Retina (tissue), 1 donor: ENCODE measurements around the gene PKP1.
A peak's percentile ranks its signal among the peaks of the same experiment; 100 is the strongest.
"Not testable (repeated sequence)": the region's sequence is repeated elsewhere in the genome, so short reads cannot be mapped to it uniquely, and the experiment has no call there.

Experiments
- DNase-seq: peaks from one replicate; pipeline ENCODE4 v3.0.0-alpha.2; 2016

The PKP1 gene, protein sequence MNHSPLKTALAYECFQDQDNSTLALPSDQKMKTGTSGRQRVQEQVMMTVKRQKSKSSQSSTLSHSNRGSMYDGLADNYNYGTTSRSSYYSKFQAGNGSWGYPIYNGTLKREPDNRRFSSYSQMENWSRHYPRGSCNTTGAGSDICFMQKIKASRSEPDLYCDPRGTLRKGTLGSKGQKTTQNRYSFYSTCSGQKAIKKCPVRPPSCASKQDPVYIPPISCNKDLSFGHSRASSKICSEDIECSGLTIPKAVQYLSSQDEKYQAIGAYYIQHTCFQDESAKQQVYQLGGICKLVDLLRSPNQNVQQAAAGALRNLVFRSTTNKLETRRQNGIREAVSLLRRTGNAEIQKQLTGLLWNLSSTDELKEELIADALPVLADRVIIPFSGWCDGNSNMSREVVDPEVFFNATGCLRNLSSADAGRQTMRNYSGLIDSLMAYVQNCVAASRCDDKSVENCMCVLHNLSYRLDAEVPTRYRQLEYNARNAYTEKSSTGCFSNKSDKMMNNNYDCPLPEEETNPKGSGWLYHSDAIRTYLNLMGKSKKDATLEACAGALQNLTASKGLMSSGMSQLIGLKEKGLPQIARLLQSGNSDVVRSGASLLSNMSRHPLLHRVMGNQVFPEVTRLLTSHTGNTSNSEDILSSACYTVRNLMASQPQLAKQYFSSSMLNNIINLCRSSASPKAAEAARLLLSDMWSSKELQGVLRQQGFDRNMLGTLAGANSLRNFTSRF

GRCh38 chr1:201282931-201283829, at the start of gene PKP1:
Gene PKP1 (plus strand): TSS chr1:201283506. CDS start chr1:201283703, 197 bp downstream.
- DNase-seq: peak; percentile 83

DNA sequence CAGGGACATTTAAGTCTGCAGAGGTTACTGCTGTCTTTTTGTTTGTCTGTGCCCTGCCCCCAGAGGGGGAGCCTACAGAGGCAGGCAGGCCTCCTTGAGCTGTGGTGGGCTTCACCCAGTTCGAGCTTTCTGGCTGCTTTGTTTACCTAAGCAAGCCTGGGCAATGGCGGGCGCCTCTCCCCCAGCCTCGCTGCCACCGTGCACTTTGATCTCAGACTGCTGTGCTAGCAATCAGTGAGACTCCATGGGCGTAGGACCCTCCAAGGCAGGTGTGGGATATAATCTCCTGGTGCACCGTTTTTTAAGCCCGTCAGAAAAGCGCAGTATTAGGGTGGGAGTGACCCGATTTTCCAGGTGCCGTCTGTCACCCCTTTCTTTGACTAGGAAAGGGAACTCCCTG, 43.7 kb upstream of the PKP1 start:
- not testable (repeated sequence) for DNase-seq

- DNase-seq: no peak
Measured at GRCh38 chr1:201240171-201240570, 43.1 kb upstream of the PKP1 start.

DNA sequence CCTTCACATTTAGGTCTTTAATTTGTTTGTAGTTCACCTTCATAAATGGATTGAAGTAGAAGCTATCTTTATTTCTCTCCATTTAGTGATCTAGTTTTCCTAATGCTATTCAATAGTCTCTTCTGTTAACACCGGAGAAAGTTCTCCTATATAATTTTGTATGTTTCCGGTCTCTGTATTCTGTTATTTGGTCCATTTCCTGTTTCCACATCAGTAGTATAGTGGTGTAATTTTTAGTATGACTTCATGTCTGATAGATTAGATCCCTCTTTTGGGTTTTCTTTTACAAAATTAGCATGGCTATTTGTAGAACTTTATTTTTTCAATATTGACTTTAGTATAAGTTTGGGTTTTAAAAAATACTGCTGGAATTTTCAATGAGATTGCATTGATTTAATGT, 41.6 kb upstream of the PKP1 start:
- no peak for DNase-seq

- no peak for DNase-seq
Measured at GRCh38 chr1:201245082-201245481, 38.2 kb upstream of the PKP1 start.

GRCh38 chr1:201248721-201249559, 34.4 kb upstream of the PKP1 start:
- no peak for DNase-seq

DNA sequence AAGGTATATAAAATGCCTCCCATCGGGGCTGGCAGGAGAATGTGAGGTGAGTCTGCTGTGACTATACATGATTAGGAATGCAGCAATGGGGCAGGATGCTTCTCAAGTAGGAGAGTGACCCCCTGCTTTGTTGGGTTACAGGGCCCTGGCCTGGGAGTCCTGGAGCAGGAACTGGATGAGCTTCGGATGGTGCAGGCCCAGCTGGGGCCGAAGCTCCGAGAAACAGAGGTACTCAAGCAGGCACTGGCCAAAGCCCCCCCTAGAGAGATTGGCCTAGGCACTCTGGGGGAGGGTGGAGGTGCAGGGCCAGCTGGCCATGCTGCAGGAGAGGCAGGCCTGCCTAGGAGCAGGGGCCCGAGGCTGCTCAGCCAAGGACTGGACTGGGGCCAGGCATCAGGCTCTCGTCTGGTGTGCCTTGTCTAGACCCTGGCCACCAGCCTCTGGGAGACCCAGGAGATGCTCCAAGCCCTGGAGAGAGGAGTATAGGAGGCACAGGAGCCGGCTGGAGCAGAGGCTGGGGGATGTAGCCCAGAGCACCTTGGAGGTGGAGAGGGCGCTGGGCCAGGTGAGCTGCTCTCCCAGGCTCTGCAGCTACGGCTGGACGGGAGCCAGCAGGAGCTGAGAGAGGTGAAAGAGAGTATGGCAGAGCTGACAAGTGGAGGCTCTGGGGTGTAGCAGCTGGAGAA, 32.8 kb upstream of the PKP1 start:
- DNase-seq: no peak

- DNase-seq: no peak
Measured at GRCh38 chr1:201251411-201251810, 31.9 kb upstream of the PKP1 start.

- DNase-seq: no peak
Measured at GRCh38 chr1:201251851-201252430, 31.4 kb upstream of the PKP1 start.

GRCh38 chr1:201252944-201253371, 30.3 kb upstream of the PKP1 start:
- no peak for DNase-seq

GRCh38 chr1:201253411-201253810, 29.9 kb upstream of the PKP1 start:
- peak; percentile 5 for DNase-seq

DNA sequence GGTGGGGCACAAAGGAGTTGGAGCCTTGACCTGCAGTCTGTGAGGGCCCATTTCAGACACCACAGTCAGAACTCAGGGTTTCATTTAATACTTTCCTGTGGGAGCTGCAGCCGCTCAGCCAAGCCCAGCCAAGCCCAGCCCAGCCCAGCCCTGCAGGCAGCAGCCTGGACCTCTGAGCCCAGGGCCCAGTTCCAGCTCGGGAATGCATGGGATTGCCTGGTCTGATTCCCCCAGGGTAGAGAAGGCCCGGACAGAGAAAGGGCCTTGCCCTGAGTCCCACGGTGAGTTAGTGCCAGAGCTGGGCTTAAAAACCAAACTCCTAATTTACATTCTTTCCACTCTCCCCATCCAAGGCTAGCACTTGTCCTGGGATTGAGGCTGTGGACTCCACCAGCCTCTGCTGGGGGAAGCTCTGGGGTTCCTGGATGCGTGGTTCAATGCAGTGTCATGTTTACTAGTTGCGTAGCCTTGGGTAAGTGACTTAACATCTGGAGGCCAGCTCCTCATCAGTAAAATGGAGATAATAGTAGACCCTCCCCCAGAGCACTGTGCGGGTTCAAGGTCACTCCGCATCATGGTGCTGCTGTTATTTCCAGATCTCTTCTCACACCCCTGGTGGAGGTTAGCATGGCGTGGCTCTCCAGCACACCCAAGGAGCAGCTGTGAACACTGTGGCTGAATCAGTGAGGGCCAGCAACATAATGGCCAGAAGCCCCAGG, 29.2 kb upstream of the PKP1 start:
- no peak for DNase-seq

GRCh38 chr1:201254625-201255478, 28.5 kb upstream of the PKP1 start:
- peak; percentile 88 for DNase-seq

DNA sequence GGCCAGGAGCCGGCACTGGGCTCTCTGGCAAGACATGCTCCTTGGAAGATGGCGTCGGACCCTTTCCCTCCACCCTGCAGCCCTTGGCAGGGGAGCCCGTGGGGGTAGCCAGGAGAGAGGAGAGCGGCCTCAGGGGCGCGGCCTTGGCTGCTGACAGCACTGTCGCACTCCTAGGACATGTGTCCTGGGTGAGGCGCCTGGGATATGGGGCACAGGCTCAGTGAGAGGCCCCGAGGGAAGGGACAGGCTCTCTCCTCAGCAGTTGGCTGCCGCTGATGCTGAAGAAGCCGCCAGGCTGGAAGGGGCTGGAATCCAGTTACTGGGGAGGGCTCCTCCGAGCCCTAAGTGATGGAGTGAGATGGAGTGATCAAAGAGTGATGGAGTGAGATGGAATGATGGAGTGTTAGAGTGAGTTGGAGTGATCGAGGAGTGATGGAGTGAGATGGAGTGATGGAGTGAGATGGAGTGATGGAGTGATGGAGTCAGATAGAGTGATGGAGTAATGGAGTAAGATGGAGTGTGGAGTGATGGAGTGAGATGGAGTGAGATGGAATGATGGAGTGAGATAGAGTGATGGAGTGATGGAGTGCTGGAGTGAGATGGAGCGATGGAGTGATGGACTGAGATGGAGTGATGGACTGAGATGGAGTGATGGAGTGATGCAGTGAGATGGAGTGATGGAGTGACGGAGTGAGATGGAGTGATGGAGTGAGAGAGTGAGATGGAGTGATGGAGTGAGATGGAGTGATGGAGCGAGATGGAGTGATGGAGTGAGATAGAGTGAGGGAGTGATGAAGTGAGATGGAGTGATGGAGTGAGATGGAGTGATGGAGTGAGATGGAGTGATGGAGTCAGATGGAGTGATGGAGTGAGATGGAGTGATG, 27.6 kb upstream of the PKP1 start:
- DNase-seq: no peak

DNA sequence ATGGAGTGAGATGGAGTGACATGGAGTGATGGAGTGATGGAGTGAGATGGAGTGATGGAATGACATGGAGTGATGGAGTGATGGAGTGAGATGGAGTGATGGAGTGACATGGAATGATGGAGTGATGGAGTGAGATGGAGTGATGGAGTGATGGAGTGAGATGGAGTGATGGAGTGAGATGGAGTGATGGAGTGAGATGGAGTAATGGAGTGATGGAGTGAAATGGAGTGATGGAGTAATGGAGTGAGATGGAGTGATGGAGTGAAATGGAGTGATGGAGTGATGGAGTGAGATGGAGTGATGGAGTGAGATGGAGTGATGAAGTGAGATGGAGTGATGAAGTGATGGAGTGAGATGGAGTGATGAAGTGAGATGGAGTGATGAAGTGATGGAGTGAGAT, 25.2 kb upstream of the PKP1 start:
- not testable (repeated sequence) for DNase-seq

DNA sequence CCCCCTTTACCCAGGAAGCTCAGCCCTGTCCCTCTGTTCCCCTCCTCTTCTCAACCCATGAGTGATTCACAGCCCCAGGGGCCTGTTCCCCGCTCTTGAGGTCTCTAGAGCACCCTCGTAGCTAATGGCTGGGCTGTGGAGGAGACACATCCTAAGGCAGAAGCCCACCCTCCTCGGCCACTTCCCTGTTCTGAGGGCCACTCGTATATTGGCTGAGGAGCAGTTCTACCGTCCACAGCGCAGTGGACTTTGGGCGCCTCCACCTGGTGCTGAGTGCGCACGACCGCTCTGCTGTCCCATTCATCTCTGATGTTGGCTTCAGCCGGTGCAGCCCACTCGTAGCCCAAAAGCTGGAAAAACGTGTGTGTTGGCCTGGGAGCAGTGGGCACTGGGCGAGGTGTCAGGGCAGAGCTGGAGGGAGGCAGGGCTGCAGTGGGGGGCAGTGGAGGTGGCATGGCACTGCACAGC, 24.5 kb upstream of the PKP1 start:
- DNase-seq: peak; percentile 1

GRCh38 chr1:201259476-201260235, 23.6 kb upstream of the PKP1 start:
- DNase-seq: peak; percentile 36

GRCh38 chr1:201260236-201260590, 23.1 kb upstream of the PKP1 start:
- DNase-seq: no peak
